Fibroblast of skin of right biceps (primary cell): ENCODE results near the gene SLC38A7.
A peak's percentile ranks its signal among the peaks of the same experiment; 100 is the strongest.

Experiments
- DNase-seq: peaks from one replicate; pipeline ENCODE4 v3.0.0-alpha.2; 2013

The SLC38A7 gene

GRCh38 chr16:58634265-58634802, 50.2 kb downstream of the SLC38A7 start:
- no peak for DNase-seq

- peak; percentile 100 for DNase-seq
These were observed 54.6 kb downstream of the SLC38A7 start, which contains the start of gene CNOT1 for GRCh38 chr16:58629733-58630640. Gene CNOT1, minus strand, starts transcription at chr16:58629826. Its CDS starts 30,489 bp downstream, at chr16:58599337.

DNA sequence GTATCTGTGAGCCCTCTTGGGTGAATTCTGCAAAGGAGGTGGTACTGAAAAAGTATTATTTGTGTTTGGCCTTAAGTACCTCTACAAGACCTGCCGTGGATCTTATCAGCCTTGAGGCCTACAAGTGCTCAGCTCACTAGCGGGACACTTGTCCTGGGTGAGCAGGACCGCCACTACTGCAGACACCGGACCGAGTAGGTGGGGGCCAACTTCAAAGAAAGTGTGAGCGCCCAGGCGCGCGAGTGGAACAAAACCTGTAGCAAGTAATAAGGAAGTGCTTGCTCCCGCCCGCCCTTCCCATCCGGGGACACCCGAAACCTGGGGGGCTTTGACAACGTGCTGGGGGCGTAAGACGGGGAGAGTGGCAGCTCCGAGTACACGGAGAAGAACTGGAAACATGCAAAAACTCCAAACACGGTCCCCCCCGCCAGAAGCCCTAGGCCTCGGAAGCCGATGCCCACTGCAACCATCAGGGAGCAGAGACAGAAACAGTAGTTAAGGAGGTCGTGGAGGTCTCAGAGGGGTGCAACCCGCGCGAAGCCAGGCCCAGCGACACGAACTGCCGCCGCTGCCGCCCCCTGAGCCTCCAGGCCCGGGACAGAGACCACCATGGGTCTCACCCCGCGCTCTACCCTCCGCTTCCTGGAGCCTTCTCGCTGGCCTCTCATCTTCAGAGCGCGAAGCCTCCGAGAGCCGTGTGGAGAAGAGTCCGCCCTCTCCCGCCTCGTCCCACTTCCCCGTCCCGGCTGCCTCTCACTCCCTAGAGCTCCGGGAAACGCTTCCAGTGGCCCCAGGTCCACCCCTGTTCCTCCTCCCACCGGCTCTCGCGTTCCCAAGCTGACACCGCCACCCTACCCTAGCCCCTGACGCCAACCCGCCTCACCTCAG, 55.5 kb downstream of the SLC38A7 start:
- peak; percentile 25 for DNase-seq

GRCh38 chr16:58624209-58624608, 60.4 kb downstream of the SLC38A7 start:
- no peak for DNase-seq

DNA sequence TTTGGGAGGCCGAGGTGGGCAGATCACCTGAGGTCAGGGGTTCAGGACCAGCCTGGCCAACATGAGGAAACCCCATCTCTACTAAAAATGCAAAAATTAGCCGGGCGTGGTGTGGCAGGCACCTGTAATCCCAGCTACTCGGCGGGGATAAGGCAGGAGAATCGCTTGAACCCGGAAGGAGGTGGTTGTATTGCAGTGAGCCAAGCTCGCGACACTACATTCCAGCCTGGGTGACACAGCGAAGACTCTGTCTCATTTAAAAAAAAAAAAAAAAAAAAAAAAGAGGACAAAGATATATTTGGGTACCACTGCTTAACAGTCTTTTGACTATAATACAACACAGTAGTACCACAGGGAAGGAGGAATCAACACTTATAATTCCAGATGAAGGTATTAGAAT, 64.2 kb downstream of the SLC38A7 start:
- DNase-seq, result no peak

GRCh38 chr16:58615280-58615679, 69.3 kb downstream of the SLC38A7 start:
- peak; percentile 62 for DNase-seq
